SK-N-SH (cell line): ENCODE data around the gene ABHD10. TPM values are rescaled to one million over a fixed set of nuclear protein-coding genes. Genes with fewer than 3 reads are reported as not detected.

Experiments used
- CTCF ChIA-PET: fragments of 300-600, 350-600 bp; formaldehyde crosslinking; extraction: SDS; loops from one replicate; lab custom pipeline; 2021; lab: Yijun Ruan, JAX
- POLR2A ChIA-PET: fragments of 350-600 bp; sonication (Branson Sonifier 250); formaldehyde crosslinking; extraction: SDS; loops from one replicate; lab custom pipeline; 2020; ENCODE audit warnings: antibody characterized with exemption, inconsistent platforms; lab: Yijun Ruan, JAX
- DNase-seq: peaks from one replicate; pipeline ENCODE4 v3.0.0; 2012
- H2AFZ ChIP-seq: fragments of 200-600 bp; sonication (generic); 2 replicates; pipeline ENCODE4 v1.8.1; 2016; ENCODE audit warnings: antibody characterized with exemption, mild to moderate bottlenecking, low read depth
- H3F3A ChIP-seq: fragments of 200-600 bp; sonication (generic); replicated peaks from 2 replicates; pipeline ENCODE3; 2016; ENCODE audit warnings: antibody characterized with exemption, mild to moderate bottlenecking; ENCODE audit not compliant: insufficient read depth
- H3K27ac ChIP-seq, 2 experiments: fragments of 200-500 bp in 1 of 2; fragments of 200-600 bp in 1 of 2; sonication (Bioruptor generic) in 1 of 2; sonication (generic), shearing (Covaris generic) in 1 of 2; 2 replicates each; pipeline versions ENCODE4 v1.5.1 to v1.6.1; 2014 to 2016; ENCODE audit warnings: low read depth in 2 of 2, inconsistent platforms in 1 of 2, low read length in 1 of 2, mild to moderate bottlenecking in 1 of 2, mixed read lengths in 1 of 2
- H3K27me3 ChIP-seq: fragments of 200-600 bp; sonication (generic), shearing (Covaris generic); 2 replicates; pipeline ENCODE4 v1.6.1; 2016; ENCODE audit warnings: mixed run types; ENCODE audit not compliant: insufficient read depth
- H3K36me3 ChIP-seq, 2 experiments: fragments of 200-500 bp in 1 of 2; fragments of 200-600 bp in 1 of 2; sonication (Bioruptor generic) in 1 of 2; sonication (generic) in 1 of 2; replicated peaks in 1 of 2; 2 replicates each; pipeline versions ENCODE3 to v1.5.1; 2014 to 2016; ENCODE audit warnings: low read length in 1 of 2, mild to moderate bottlenecking in 1 of 2; ENCODE audit not compliant: insufficient read depth in 2 of 2, control insufficient read depth in 1 of 2
- H3K4me1 ChIP-seq, 2 experiments: fragments of 200-500 bp in 1 of 2; fragments of 200-600 bp in 1 of 2; sonication (Bioruptor generic) in 1 of 2; sonication (generic), shearing (Covaris generic) in 1 of 2; 2 replicates each; pipeline versions ENCODE4 v1.5.1 to v1.6.1; 2014 to 2016; ENCODE audit warnings: low read depth in 1 of 2, low read length in 1 of 2, mixed run types in 1 of 2; ENCODE audit not compliant: insufficient read depth in 2 of 2, control insufficient read depth in 1 of 2
- H3K4me2 ChIP-seq: fragments of 200-600 bp; sonication (generic), shearing (Covaris generic); 2 replicates; pipeline ENCODE4 v1.6.1; 2017; ENCODE audit warnings: mixed run types
- H3K4me3 ChIP-seq, 2 experiments: fragments of 200-500 bp in 1 of 2; fragments of 200-600 bp in 1 of 2; sonication (Bioruptor generic) in 1 of 2; sonication (generic), shearing (Covaris generic) in 1 of 2; 2 replicates each; pipeline versions ENCODE4 v1.5.1 to v1.8.1; 2014 to 2016; ENCODE audit warnings: low read depth in 2 of 2, inconsistent platforms in 1 of 2, low read length in 1 of 2, mild to moderate bottlenecking in 1 of 2, mixed read lengths in 1 of 2, moderate library complexity in 1 of 2
- H3K79me2 ChIP-seq: fragments of 200-600 bp; sonication (generic); 2 replicates; pipeline ENCODE4 v1.8.1; 2017; ENCODE audit warnings: mild to moderate bottlenecking; ENCODE audit not compliant: insufficient read depth
- H3K9ac ChIP-seq: fragments of 200-600 bp; sonication (generic); 2 replicates; pipeline ENCODE4 v1.6.1; 2017; ENCODE audit warnings: mixed run types
- H3K9me2 ChIP-seq: fragments of 200-600 bp; sonication (generic); 2 replicates; pipeline ENCODE4 v1.6.1; 2017; ENCODE audit warnings: mixed run types
- H3K9me3 ChIP-seq: fragments of 200-600 bp; sonication (generic); 2 replicates; pipeline ENCODE4 v1.6.1; 2017; ENCODE audit warnings: mixed run types, mild to moderate bottlenecking, moderate library complexity
- H4K20me1 ChIP-seq: fragments of 200-600 bp; sonication (generic); 2 replicates; pipeline ENCODE4 v1.6.1; 2017; ENCODE audit warnings: mild to moderate bottlenecking, mixed run types; ENCODE audit not compliant: insufficient read depth
- CHD2 ChIP-seq: fragments of 150-350 bp; IDR thresholded peaks from 2 replicates; pipeline ENCODE4 v1.6.1; 2018; ENCODE audit warnings: low read length; ENCODE audit not compliant: partially characterized antibody
- EP300 ChIP-seq, 2 experiments: IDR thresholded peaks; 2 replicates each; pipeline versions ENCODE4 v1.4.0 to v1.6.1; 2012; ENCODE audit warnings: borderline replicate concordance in 1 of 2, low read depth in 1 of 2, low read length in 1 of 2
- EZH2phosphoT487 ChIP-seq: fragments of 200-600 bp; sonication (generic); IDR thresholded peaks from 2 replicates; pipeline ENCODE4 v1.6.1; 2017; ENCODE audit warnings: low read depth, mixed run types, mild to moderate bottlenecking, antibody characterized with exemption, moderate library complexity, borderline replicate concordance
- FOSL2 ChIP-seq: IDR thresholded peaks from 2 replicates; pipeline ENCODE4 v1.4.0; 2012; ENCODE audit warnings: low read depth, mild to moderate bottlenecking, moderate library complexity, borderline replicate concordance
- FOXJ3 ChIP-seq: sonication (generic); formaldehyde crosslinking; IDR thresholded peaks from 2 replicates; pipeline ENCODE4 v1.5.1; 2020; ENCODE audit warnings: mild to moderate bottlenecking, missing genetic modification reagents
- GABPA ChIP-seq: IDR thresholded peaks from 2 replicates; pipeline ENCODE4 v1.4.0; 2012; ENCODE audit warnings: low read depth, mild to moderate bottlenecking
- MEF2A ChIP-seq: IDR thresholded peaks from 2 replicates; pipeline ENCODE4 v1.4.0; 2012; ENCODE audit warnings: low read depth, borderline replicate concordance
- MXI1 ChIP-seq: IDR thresholded peaks from 2 replicates; pipeline ENCODE4 v1.6.1; 2012; ENCODE audit warnings: mild to moderate bottlenecking, low read depth, low read length, improper control_type of control experiment
- NRF1 ChIP-seq: IDR thresholded peaks from 2 replicates; pipeline ENCODE4 v1.6.1; 2012; ENCODE audit warnings: low read depth, mild to moderate bottlenecking, low read length
- PBX3 ChIP-seq: IDR thresholded peaks from 2 replicates; pipeline ENCODE4; 2012
- POLR2AphosphoS5 ChIP-seq: IDR thresholded peaks from 2 replicates; pipeline ENCODE4 v1.6.1; 2012; ENCODE audit warnings: low read depth, low read length
- RCOR1 ChIP-seq: fragments of 150-350 bp; IDR thresholded peaks from 2 replicates; pipeline ENCODE4 v1.6.1; 2017; ENCODE audit warnings: antibody characterized with exemption, low read length
- REST ChIP-seq: IDR thresholded peaks from 2 replicates; pipeline ENCODE4 v1.6.1; 2012; ENCODE audit warnings: mild to moderate bottlenecking, low read depth, low read length, moderate library complexity
- RFX5 ChIP-seq: IDR thresholded peaks from 2 replicates; pipeline ENCODE4 v1.6.1; 2012; ENCODE audit warnings: mild to moderate bottlenecking, improper control_type of control experiment, low read length
- SIN3A ChIP-seq: IDR thresholded peaks from 2 replicates; pipeline ENCODE4 v1.6.1; 2012; ENCODE audit warnings: low read depth, mild to moderate bottlenecking, low read length, moderate library complexity, borderline replicate concordance
- SMC3 ChIP-seq: IDR thresholded peaks from 2 replicates; pipeline ENCODE4 v1.6.1; 2012; ENCODE audit warnings: low read depth, low read length, improper control_type of control experiment
- TAF1 ChIP-seq: IDR thresholded peaks from 2 replicates; pipeline ENCODE4 v1.6.1; 2012; ENCODE audit warnings: low read depth, mild to moderate bottlenecking, low read length, moderate library complexity, borderline replicate concordance
- TCF12 ChIP-seq: IDR thresholded peaks from 2 replicates; pipeline ENCODE4 v1.4.0; 2012
- TEAD4 ChIP-seq: IDR thresholded peaks from 2 replicates; pipeline ENCODE4 v1.4.0; 2012; ENCODE audit warnings: mild to moderate bottlenecking, borderline replicate concordance; ENCODE audit not compliant: insufficient read depth
- USF1 ChIP-seq: IDR thresholded peaks from 2 replicates; pipeline ENCODE4 v1.4.0; 2012; ENCODE audit warnings: low read depth, borderline replicate concordance
- USF2 ChIP-seq: fragments of 150-350 bp; IDR thresholded peaks from 2 replicates; pipeline ENCODE4 v1.6.1; 2017; ENCODE audit warnings: antibody characterized with exemption, low read length, low read depth, borderline replicate concordance
- WGBS: methylation state at CpG from one replicate; pipeline ENCODE4 v1.1.6; 2017; ENCODE audit warnings: low lambda C conversion rate; 5-methylcytosine and 5-hydroxymethylcytosine counted together
- polyA plus RNA-seq, 3 experiments: library from polyadenylated mRNA; depleted of rRNA; stranded (reverse); fragments of >200 nt; gene quantifications; 2 replicates each; pipeline ENCODE4 v1.2.3, GENCODE V29; 2012

Gene ABHD10
- polyA plus RNA-seq, 1 of the 3 experiments (the other 2 are of a cell fraction), result 14.8 TPM

GRCh38 chr3:111961461-111962164, 17.2 kb upstream of the ABHD10 start:
- Histone ChIP-seq H3K4me3 (no peak overlapping the region), H3K9ac (no peak overlapping the region), H4K20me1 (no peaks in the 10 kb centered on the region), H3K27me3 (no peaks in the 10 kb centered on the region), H3K4me1 (peaks cover 0 to 4% of the 10 kb centered on the region in 2 experiments; a peak in 1 of 4 replicates), H3K36me3 (peaks cover 10 to 68% of the 10 kb centered on the region in 2 experiments), H3K79me2 (no peaks in the 10 kb centered on the region), H3K27ac (peak overlapping the region; percentile 19 to 80; a peak in 3 of 4 replicates), H2AFZ (no peak overlapping the region), H3K4me2 (no peak overlapping the region), H3K9me3 (no peaks in the 10 kb centered on the region), H3F3A (peaks cover 29% of the 10 kb centered on the region), H3K9me2 (no peaks in the 10 kb centered on the region)
- WGBS, result 45% methylated on average over 3 of the region's 3 CpGs
- POLR2A ChIA-PET, result no interaction called here
- CTCF ChIA-PET, result interaction anchor here (0.7 to 1.6 kb wide), 8 partner anchors 8 to 271 kb away, joined by 3 to 6 read pairs (median 4); no protein-coding TSS in a partner anchor
- DNase-seq, result no peak
- no peak for TF ChIP-seq TEAD4
- TF ChIP-seq TCF12, result peak; percentile 61; the same call in 1 of the 2 replicates
- no peak for TF ChIP-seq EZH2phosphoT487
- TF ChIP-seq SIN3A, result no peak
- no peak for TF ChIP-seq FOXJ3
- TF ChIP-seq PBX3, result peak; percentile 43; the same call in 1 of the 2 replicates
- no peak for TF ChIP-seq GABPA
- no peak for TF ChIP-seq NRF1
- TF ChIP-seq POLR2AphosphoS5, result peak; percentile 25; the same call in 1 of the 2 replicates
- TF ChIP-seq RCOR1, result no peak
- TF ChIP-seq RFX5, result no peak
- no peak for TF ChIP-seq USF2
- TF ChIP-seq REST, result no peak
- no peak for TF ChIP-seq SMC3
- no peak for TF ChIP-seq CHD2
- no peak for TF ChIP-seq USF1
- no peak for TF ChIP-seq TAF1
- TF ChIP-seq MEF2A, result no peak
- TF ChIP-seq EP300 (IDR thresholded peaks at IDR 0.05; ENCODE audit: borderline replicate concordance in 1 of 2, low read depth in 1 of 2, low read length in 1 of 2), result 0 out of 4 replicates have a peak, but pooled peaks of 1 of the 2 experiments have one; percentile 15
- no peak for TF ChIP-seq FOSL2
- TF ChIP-seq MXI1, result no peak
